Memory B cell (primary cell): ENCODE data around the gene WRAP73.
"Not testable (repeated sequence)": the region's sequence is repeated elsewhere in the genome, so short reads cannot be mapped to it uniquely, and the experiment has no call there.

Experiments used
- ATAC-seq: fragments of 150-1000 bp; cut with Tn5 transposase; 2 replicates; pipeline ENCODE4 v1.10.0; 2021; ENCODE audit warnings: low read depth, mild to moderate bottlenecking, moderate library complexity
- DNase-seq, 2 donors: peaks; one replicate each; pipeline ENCODE4 v3.0.0; 2022; ENCODE audit warnings: low spot score in 2 of 2
- H3K27ac Mint-ChIP-seq: one replicate; pipeline ENCODE4 v1.8.0; 2022; ENCODE audit warnings: mild to moderate bottlenecking, moderate library complexity, mixed read lengths
- H3K27me3 Mint-ChIP-seq: one replicate; pipeline ENCODE4 v1.8.0; 2022; ENCODE audit warnings: mixed read lengths
- H3K36me3 Mint-ChIP-seq: one replicate; pipeline ENCODE4 v1.8.0; 2022; ENCODE audit warnings: mild to moderate bottlenecking, mixed read lengths
- H3K4me1 Mint-ChIP-seq: one replicate; pipeline ENCODE4 v1.8.0; 2022; ENCODE audit warnings: mixed read lengths
- H3K4me3 Mint-ChIP-seq: one replicate; pipeline ENCODE4 v1.8.0; 2022; ENCODE audit warnings: mild to moderate bottlenecking, moderate library complexity, mixed read lengths
- H3K9me3 Mint-ChIP-seq: one replicate; pipeline ENCODE4 v1.8.0; 2022; ENCODE audit warnings: mixed read lengths

WRAP73 gene

GRCh38 chr1:3594706-3595377, 55.1 kb downstream of the WRAP73 start:
- peaks cover 14% of the 10 kb centered on the region for H3K4me1 Mint-ChIP-seq
- DNase-seq (no peak), ATAC-seq (no peak)
- no peaks in the 10 kb centered on the region for H3K9me3 Mint-ChIP-seq
- H3K27me3 Mint-ChIP-seq = peaks cover 7% of the 10 kb centered on the region
- no peaks in the 10 kb centered on the region for H3K36me3 Mint-ChIP-seq
- H3K4me3 Mint-ChIP-seq = no peak overlapping the region
- no peak overlapping the region for H3K27ac Mint-ChIP-seq

GRCh38 chr1:3593745-3594144, 56.2 kb downstream of the WRAP73 start:
- Mint-ChIP-seq H3K27ac (no peak overlapping the region), H3K36me3 (no peaks in the 10 kb centered on the region), H3K4me1 (peaks cover 14% of the 10 kb centered on the region), H3K27me3 (peaks cover 7% of the 10 kb centered on the region), H3K9me3 (no peaks in the 10 kb centered on the region), H3K4me3 (no peak overlapping the region)
- DNase-seq (no peak), ATAC-seq (no peak)

GRCh38 chr1:3593334-3593733, 56.6 kb downstream of the WRAP73 start:
- H3K4me3 Mint-ChIP-seq = no peak overlapping the region
- H3K9me3 Mint-ChIP-seq = no peaks in the 10 kb centered on the region
- H3K4me1 Mint-ChIP-seq = peaks cover 14% of the 10 kb centered on the region
- ATAC-seq (no peak), DNase-seq (no peak)
- no peaks in the 10 kb centered on the region for H3K36me3 Mint-ChIP-seq
- H3K27me3 Mint-ChIP-seq = peaks cover 7% of the 10 kb centered on the region
- H3K27ac Mint-ChIP-seq = no peak overlapping the region

GRCh38 chr1:3590951-3591865, 58.7 kb downstream of the WRAP73 start:
- Mint-ChIP-seq H3K27me3 (peaks cover 3% of the 10 kb centered on the region), H3K4me1 (peaks cover 5% of the 10 kb centered on the region), H3K27ac (no peak overlapping the region), H3K36me3 (no peaks in the 10 kb centered on the region), H3K4me3 (no peak overlapping the region), H3K9me3 (no peaks in the 10 kb centered on the region)
- ATAC-seq = no peak
- DNase-seq = no peak

GRCh38 chr1:3590139-3590763, 59.7 kb downstream of the WRAP73 start:
- Mint-ChIP-seq H3K27me3 (peaks cover 1% of the 10 kb centered on the region), H3K4me1 (peaks cover 3% of the 10 kb centered on the region), H3K36me3 (no peaks in the 10 kb centered on the region), H3K27ac (no peak overlapping the region), H3K9me3 (no peaks in the 10 kb centered on the region), H3K4me3 (no peak overlapping the region)
- no peak for DNase-seq
- no peak for ATAC-seq

- ATAC-seq = no peak
- Mint-ChIP-seq H3K4me1 (no peaks in the 10 kb centered on the region), H3K27me3 (no peaks in the 10 kb centered on the region), H3K36me3 (no peaks in the 10 kb centered on the region), H3K9me3 (no peaks in the 10 kb centered on the region), H3K27ac (no peak overlapping the region), H3K4me3 (no peak overlapping the region)
- DNase-seq = no peak
Measured at GRCh38 chr1:3588395-3588794, 61.5 kb downstream of the WRAP73 start.

GRCh38 chr1:3586986-3587759, 62.7 kb downstream of the WRAP73 start:
- no peak for ATAC-seq
- Mint-ChIP-seq H3K4me3 (no peak overlapping the region), H3K9me3 (no peaks in the 10 kb centered on the region), H3K27ac (no peak overlapping the region), H3K4me1 (no peaks in the 10 kb centered on the region), H3K36me3 (no peaks in the 10 kb centered on the region), H3K27me3 (no peaks in the 10 kb centered on the region)
- no peak for DNase-seq

- DNase-seq = no peak
- Mint-ChIP-seq H3K36me3 (no peaks in the 10 kb centered on the region), H3K27me3 (no peaks in the 10 kb centered on the region), H3K9me3 (no peaks in the 10 kb centered on the region), H3K4me1 (no peaks in the 10 kb centered on the region), H3K27ac (no peak overlapping the region), H3K4me3 (no peak overlapping the region)
- ATAC-seq = no peak
Measured at GRCh38 chr1:3585940-3586568, 63.8 kb downstream of the WRAP73 start.

- not testable (repeated sequence) for H3K4me3 Mint-ChIP-seq, H3K4me1 Mint-ChIP-seq, H3K9me3 Mint-ChIP-seq, DNase-seq, H3K27me3 Mint-ChIP-seq, ATAC-seq, H3K27ac Mint-ChIP-seq, H3K36me3 Mint-ChIP-seq
Measured at GRCh38 chr1:3585353-3585868, 64.5 kb downstream of the WRAP73 start.

- H3K27ac Mint-ChIP-seq = no peak overlapping the region
- no peaks in the 10 kb centered on the region for H3K4me1 Mint-ChIP-seq
- H3K36me3 Mint-ChIP-seq = no peaks in the 10 kb centered on the region
- no peak for ATAC-seq
- H3K4me3 Mint-ChIP-seq = no peak overlapping the region
- no peaks in the 10 kb centered on the region for H3K27me3 Mint-ChIP-seq
- H3K9me3 Mint-ChIP-seq = no peaks in the 10 kb centered on the region
- DNase-seq = no peak
Measured at GRCh38 chr1:3584915-3585314, 65.0 kb downstream of the WRAP73 start.

GRCh38 chr1:3583751-3584150, 66.2 kb downstream of the WRAP73 start:
- not testable (repeated sequence) for H3K9me3 Mint-ChIP-seq, H3K4me3 Mint-ChIP-seq, H3K4me1 Mint-ChIP-seq, H3K27me3 Mint-ChIP-seq, H3K27ac Mint-ChIP-seq, ATAC-seq, H3K36me3 Mint-ChIP-seq, DNase-seq

- Mint-ChIP-seq H3K9me3 (peaks cover 2% of the 10 kb centered on the region), H3K36me3 (no peaks in the 10 kb centered on the region), H3K4me3 (no peak overlapping the region), H3K4me1 (peaks cover 3% of the 10 kb centered on the region), H3K27ac (no peak overlapping the region), H3K27me3 (peaks cover 2% of the 10 kb centered on the region)
- no peak for DNase-seq
- ATAC-seq = no peak
Measured at GRCh38 chr1:3581296-3582036, 68.4 kb downstream of the WRAP73 start.
